HCT116 (cell line): ENCODE data around the gene ZDHHC22. TPM values are rescaled to one million over a fixed set of nuclear protein-coding genes. Genes with fewer than 3 reads are reported as not detected.

Experiments used
- ATAC-seq: fragments of 200-7000 bp; cut with Tn5 transposase; 2 replicates; pipeline ENCODE4 v1.9.1; 2020; ENCODE audit warnings: mild to moderate bottlenecking, moderate library complexity
- BruUV-seq: library from RNA; stranded (reverse); fragments of 400-500 nt; replicated peaks from 2 replicates; lab custom pipeline; 2021; lab: Mats Ljungman, UMichigan
- CTCF ChIA-PET: fragments of 300-600 bp; sonication (Branson Sonifier 250); formaldehyde crosslinking; loops from one replicate; lab custom pipeline; 2021; ENCODE audit warnings: antibody characterized with exemption; lab: Charles Lee
- POLR2A ChIA-PET: fragments of 300-600, 350-600 bp; sonication (Branson Sonifier 250); formaldehyde crosslinking; loops from one replicate; lab custom pipeline; 2021; ENCODE audit warnings: antibody characterized with exemption; lab: Charles Lee
- RAD21 ChIA-PET, 2 experiments: fragments of 300-600 bp; sonication (Branson Sonifier 250); formaldehyde crosslinking; loops; one replicate each; lab custom pipeline; 2023; ENCODE audit warnings: low total read pairs in 2 of 2; ENCODE audit not compliant: uncharacterized antibody in 2 of 2, unreplicated experiment in 2 of 2, low non-redundant PET in 1 of 2; lab: Charles Lee
- DNase-seq: peaks from one replicate; pipeline ENCODE4 v3.0.0-alpha.2; 2010; ENCODE audit warnings: low read depth, low spot score
- H2AFZ ChIP-seq: fragments of 200-600 bp; shearing (Covaris generic), sonication (generic); 2 replicates; pipeline ENCODE4 v1.6.1; 2017; ENCODE audit warnings: low read depth, mixed run types, mixed read lengths, antibody characterized with exemption, low read length; ENCODE audit not compliant: poor library complexity, severe bottlenecking
- H3K27ac ChIP-seq: 2 replicates; pipeline ENCODE4 v1.5.1; 2012; ENCODE audit warnings: low read depth, low read length
- H3K27me3 ChIP-seq: fragments of 200-600 bp; sonication (generic); 2 replicates; pipeline ENCODE4 v1.6.1; 2016; ENCODE audit warnings: mixed run types, low read length, mixed read lengths; ENCODE audit not compliant: insufficient read depth
- H3K36me3 ChIP-seq, 2 experiments: fragments of 200-500 bp in 1 of 2; fragments of 200-600 bp in 1 of 2; sonication (Bioruptor generic) in 1 of 2; sonication (generic) in 1 of 2; 2 replicates each; pipeline versions ENCODE4 v1.5.1 to v1.6.1; 2014 to 2016; ENCODE audit warnings: low read length in 2 of 2, inconsistent platforms in 1 of 2, mixed read lengths in 1 of 2, mixed run types in 1 of 2; ENCODE audit not compliant: insufficient read depth in 2 of 2, control insufficient read depth in 1 of 2
- H3K4me1 ChIP-seq, 2 experiments: fragments of 200-600 bp in 1 of 2; sonication (generic) in 1 of 2; 2 replicates each; pipeline versions ENCODE4 v1.5.1 to v1.6.1; 2012 to 2017; ENCODE audit warnings: low read length in 2 of 2, inconsistent platforms in 1 of 2, mild to moderate bottlenecking in 1 of 2, mixed read lengths in 1 of 2, mixed run types in 1 of 2, moderate library complexity in 1 of 2; ENCODE audit not compliant: insufficient read depth in 2 of 2, control insufficient read depth in 1 of 2
- H3K4me2 ChIP-seq: fragments of 200-600 bp; sonication (generic); 2 replicates; pipeline ENCODE4 v1.6.1; 2017; ENCODE audit warnings: mixed run types, low read length, mixed read lengths
- H3K4me3 ChIP-seq, 2 experiments: fragments of 200-600 bp in 1 of 2; sonication (generic) in 1 of 2; replicated peaks in 1 of 2; 2 replicates each; pipeline ENCODE4 v1.5.1; 2011 to 2016; ENCODE audit warnings: low read length in 2 of 2, control low read depth in 1 of 2, low read depth in 1 of 2, mild to moderate bottlenecking in 1 of 2, mixed read lengths in 1 of 2, mixed run types in 1 of 2
- H3K79me2 ChIP-seq: fragments of 200-600 bp; sonication (generic); 2 replicates; pipeline ENCODE4 v1.6.1; 2017; ENCODE audit warnings: mild to moderate bottlenecking, mixed run types, low read length, moderate library complexity, mixed read lengths; ENCODE audit not compliant: insufficient read depth
- H3K9ac ChIP-seq: fragments of 200-600 bp; sonication (generic); 2 replicates; pipeline ENCODE4 v1.6.1; 2016; ENCODE audit warnings: low read length, mixed read lengths
- H3K9me2 ChIP-seq: fragments of 200-600 bp; sonication (generic), shearing (Covaris generic); 2 replicates; pipeline ENCODE4 v1.6.1; 2017; ENCODE audit warnings: mixed run types, mild to moderate bottlenecking, moderate library complexity; ENCODE audit not compliant: insufficient read depth
- H3K9me3 ChIP-seq, 2 experiments: fragments of 200-500 bp in 1 of 2; fragments of 200-600 bp in 1 of 2; sonication (Bioruptor generic) in 1 of 2; sonication (generic) in 1 of 2; 2 replicates each; pipeline ENCODE4 v1.6.1; 2014 to 2017; ENCODE audit warnings: low read length in 2 of 2, mixed read lengths in 2 of 2, inconsistent platforms in 1 of 2, low read depth in 1 of 2, mild to moderate bottlenecking in 1 of 2, mixed run types in 1 of 2, moderate library complexity in 1 of 2; ENCODE audit not compliant: control insufficient read depth in 1 of 2, insufficient read depth in 1 of 2
- H4K20me1 ChIP-seq: fragments of 200-600 bp; sonication (generic), shearing (Covaris generic); 2 replicates; pipeline ENCODE4 v1.6.1; 2017; ENCODE audit warnings: mixed run types, mild to moderate bottlenecking, moderate library complexity; ENCODE audit not compliant: insufficient read depth
- ATF3 ChIP-seq: IDR thresholded peaks from 2 replicates; pipeline ENCODE4 v1.6.1; 2012
- CBX3 ChIP-seq: IDR thresholded peaks from 2 replicates; pipeline ENCODE4 v1.6.1; 2012; ENCODE audit warnings: low read depth
- CEBPB ChIP-seq: IDR thresholded peaks from 2 replicates; pipeline ENCODE4 v1.6.1; 2012; ENCODE audit warnings: low read depth
- EGR1 ChIP-seq: IDR thresholded peaks from 2 replicates; pipeline ENCODE4 v1.6.1; 2012; ENCODE audit warnings: low read depth
- ELF1 ChIP-seq: IDR thresholded peaks from 2 replicates; pipeline ENCODE4 v1.6.1; 2012; ENCODE audit warnings: low read depth, borderline replicate concordance
- EZH2phosphoT487 ChIP-seq: fragments of 200-600 bp; IDR thresholded peaks from 2 replicates; pipeline ENCODE4 v1.6.1; 2018; ENCODE audit warnings: antibody characterized with exemption, borderline replicate concordance
- FOSL1 ChIP-seq: IDR thresholded peaks from 2 replicates; pipeline ENCODE4 v1.6.1; 2012; ENCODE audit warnings: low read depth
- POLR2AphosphoS5 ChIP-seq: IDR thresholded peaks from 2 replicates; pipeline ENCODE4 v1.6.1; 2011; ENCODE audit warnings: mild to moderate bottlenecking, low read depth, low read length, moderate library complexity
- SIN3A ChIP-seq: IDR thresholded peaks from 2 replicates; pipeline ENCODE4 v1.6.1; 2012; ENCODE audit warnings: low read depth
- SRF ChIP-seq: IDR thresholded peaks from 2 replicates; pipeline ENCODE4 v1.6.1; 2012; ENCODE audit warnings: low read depth
- TCF7L2 ChIP-seq: IDR thresholded peaks from 2 replicates; pipeline ENCODE4 v1.7.0; 2011; ENCODE audit warnings: borderline replicate concordance, inconsistent platforms; ENCODE audit not compliant: insufficient read depth, insufficient read length; ENCODE audit errors: extremely low read depth
- YY1 ChIP-seq: IDR thresholded peaks from 2 replicates; pipeline ENCODE4 v1.6.1; 2011; ENCODE audit warnings: low read length, low read depth, moderate library complexity, mild to moderate bottlenecking; ENCODE audit not compliant: insufficient replicate concordance; ENCODE audit errors: extremely low read depth
- ZFX ChIP-seq: fragments of 450-650 bp; IDR thresholded peaks from 2 replicates; pipeline ENCODE4 v1.6.1; 2017
- ZNF274 ChIP-seq: fragments of 200-500 bp; sonication (Bioruptor generic); IDR thresholded peaks from 2 replicates; pipeline ENCODE4 v1.6.1; 2014; ENCODE audit warnings: mild to moderate bottlenecking, low read depth, low read length, inconsistent platforms
- intact Hi-C: fragments of 100-400 bp; cut with micrococcal nuclease; formaldehyde crosslinking; loops from 2 replicates; pipeline ENCODE4 v1.10.0; 2022
- total RNA-seq: library from RNA; stranded (reverse); gene quantifications from one replicate; pipeline ENCODE4 v1.2.1, GENCODE V29; 2021; ENCODE audit not compliant: unreplicated experiment
- TF ChIP-seq, protein P1 (sequence below): IDR thresholded peaks from 2 replicates; pipeline ENCODE4 v1.6.1; 2011; ENCODE audit warnings: mild to moderate bottlenecking, low read length, moderate library complexity; ENCODE audit not compliant: insufficient replicate concordance; ENCODE audit errors: extremely low read depth
- TF ChIP-seq, protein P2 (sequence below), 3 experiments: fragments of 200-600 bp in 1 of 3; sonication (generic) in 1 of 3; IDR thresholded peaks in 2 of 3; conservative IDR thresholded peaks in 1 of 3; 2 replicates each; pipeline ENCODE4 v1.5.1; 2012 to 2017; ENCODE audit warnings: low read depth in 2 of 3, low read length in 2 of 3, antibody characterized with exemption in 1 of 3, borderline replicate concordance in 1 of 3, control low read depth in 1 of 3, mild to moderate bottlenecking in 1 of 3, mixed read lengths in 1 of 3, mixed run types in 1 of 3, moderate library complexity in 1 of 3; ENCODE audit not compliant: insufficient read depth in 1 of 3
- TF ChIP-seq, protein P3 (sequence below): IDR thresholded peaks from 2 replicates; pipeline ENCODE4 v1.6.1; 2012

The ZDHHC22 gene
- total RNA-seq, 1 experiment from 2014 or later, result 0.10 TPM

DNA sequence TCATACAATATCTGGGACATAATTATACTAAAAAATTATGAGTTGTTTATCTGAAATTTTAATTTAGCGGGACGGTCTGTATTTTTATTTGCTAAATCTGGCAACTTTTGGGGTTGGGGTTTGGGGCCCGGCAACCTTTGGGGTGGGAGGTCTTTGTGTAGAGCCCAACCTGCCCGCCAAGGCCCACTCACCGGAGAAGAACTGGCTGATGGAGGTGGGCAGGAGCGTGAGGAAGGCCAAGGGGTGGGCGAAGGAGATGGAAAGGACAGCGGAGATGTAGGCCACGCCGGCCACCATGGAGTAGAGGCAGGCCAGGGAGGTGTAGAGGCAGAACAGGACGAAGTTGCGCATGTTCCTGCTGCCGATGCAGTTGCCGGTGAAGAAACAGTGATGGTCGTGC is 2.6 kb downstream of the ZDHHC22 start:
- Histone ChIP-seq H3K9me3 (no peaks in the 10 kb centered on the region), H3K9ac (no peak overlapping the region), H4K20me1 (no peaks in the 10 kb centered on the region), H3K4me2 (peak overlapping the region; percentile 81), H3K36me3 (no peaks in the 10 kb centered on the region), H3K9me2 (no peaks in the 10 kb centered on the region), H3K27ac (no peak overlapping the region), H3K4me3 (no peak overlapping the region), H3K27me3 (no peaks in the 10 kb centered on the region), H3K79me2 (no peaks in the 10 kb centered on the region), H2AFZ (no peak overlapping the region), H3K4me1 (peaks cover 7 to 21% of the 10 kb centered on the region in 2 experiments; a peak in 3 of 4 replicates)
- DNase-seq (no peak), ATAC-seq (no peak)
- intact Hi-C loops, result no loop called here
- ChIA-PET POLR2A (no interaction called here), RAD21 (no interaction called here), CTCF (interaction anchor here (1.3 to 1.6 kb wide), 3 partner anchors 9 to 62 kb away, joined by 4 to 7 read pairs (median 4); no protein-coding TSS in a partner anchor)
- no TSS peak for BruUV-seq
- TF ChIP-seq SRF (no peak), ZNF274 (no peak), EZH2phosphoT487 (no peak), YY1 (no peak), TCF7L2 (no peak), EGR1 (no peak), ELF1 (no peak), CBX3 (no peak), CEBPB (no peak), ZFX (no peak), POLR2AphosphoS5 (no peak), SIN3A (no peak), FOSL1 (no peak), ATF3 (no peak)
- TF ChIP-seq, protein P1, sequence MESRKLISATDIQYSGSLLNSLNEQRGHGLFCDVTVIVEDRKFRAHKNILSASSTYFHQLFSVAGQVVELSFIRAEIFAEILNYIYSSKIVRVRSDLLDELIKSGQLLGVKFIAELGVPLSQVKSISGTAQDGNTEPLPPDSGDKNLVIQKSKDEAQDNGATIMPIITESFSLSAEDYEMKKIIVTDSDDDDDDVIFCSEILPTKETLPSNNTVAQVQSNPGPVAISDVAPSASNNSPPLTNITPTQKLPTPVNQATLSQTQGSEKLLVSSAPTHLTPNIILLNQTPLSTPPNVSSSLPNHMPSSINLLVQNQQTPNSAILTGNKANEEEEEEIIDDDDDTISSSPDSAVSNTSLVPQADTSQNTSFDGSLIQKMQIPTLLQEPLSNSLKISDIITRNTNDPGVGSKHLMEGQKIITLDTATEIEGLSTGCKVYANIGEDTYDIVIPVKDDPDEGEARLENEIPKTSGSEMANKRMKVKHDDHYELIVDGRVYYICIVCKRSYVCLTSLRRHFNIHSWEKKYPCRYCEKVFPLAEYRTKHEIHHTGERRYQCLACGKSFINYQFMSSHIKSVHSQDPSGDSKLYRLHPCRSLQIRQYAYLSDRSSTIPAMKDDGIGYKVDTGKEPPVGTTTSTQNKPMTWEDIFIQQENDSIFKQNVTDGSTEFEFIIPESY, result no peak
- TF ChIP-seq, protein P2, sequence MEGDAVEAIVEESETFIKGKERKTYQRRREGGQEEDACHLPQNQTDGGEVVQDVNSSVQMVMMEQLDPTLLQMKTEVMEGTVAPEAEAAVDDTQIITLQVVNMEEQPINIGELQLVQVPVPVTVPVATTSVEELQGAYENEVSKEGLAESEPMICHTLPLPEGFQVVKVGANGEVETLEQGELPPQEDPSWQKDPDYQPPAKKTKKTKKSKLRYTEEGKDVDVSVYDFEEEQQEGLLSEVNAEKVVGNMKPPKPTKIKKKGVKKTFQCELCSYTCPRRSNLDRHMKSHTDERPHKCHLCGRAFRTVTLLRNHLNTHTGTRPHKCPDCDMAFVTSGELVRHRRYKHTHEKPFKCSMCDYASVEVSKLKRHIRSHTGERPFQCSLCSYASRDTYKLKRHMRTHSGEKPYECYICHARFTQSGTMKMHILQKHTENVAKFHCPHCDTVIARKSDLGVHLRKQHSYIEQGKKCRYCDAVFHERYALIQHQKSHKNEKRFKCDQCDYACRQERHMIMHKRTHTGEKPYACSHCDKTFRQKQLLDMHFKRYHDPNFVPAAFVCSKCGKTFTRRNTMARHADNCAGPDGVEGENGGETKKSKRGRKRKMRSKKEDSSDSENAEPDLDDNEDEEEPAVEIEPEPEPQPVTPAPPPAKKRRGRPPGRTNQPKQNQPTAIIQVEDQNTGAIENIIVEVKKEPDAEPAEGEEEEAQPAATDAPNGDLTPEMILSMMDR (IDR thresholded peaks at IDR 0.05 in 2 of 3, conservative IDR thresholded peaks at IDR 0.05 in 1 of 3; ENCODE audit: borderline replicate concordance in 1 of 3, insufficient read depth in 1 of 3, low read depth in 2 of 3, low read length in 2 of 3), result no peak
- TF ChIP-seq, protein P3, sequence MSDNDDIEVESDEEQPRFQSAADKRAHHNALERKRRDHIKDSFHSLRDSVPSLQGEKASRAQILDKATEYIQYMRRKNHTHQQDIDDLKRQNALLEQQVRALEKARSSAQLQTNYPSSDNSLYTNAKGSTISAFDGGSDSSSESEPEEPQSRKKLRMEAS, result no peak
